DLD1 (cell line): Measurements from ENCODE around the gene NPTXR.
"Not testable (repeated sequence)": the region's sequence is repeated elsewhere in the genome, so short reads cannot be mapped to it uniquely, and the experiment has no call there.

Experiments
- in situ Hi-C: cut with HindIII; loops from 2 replicates; pipeline ENCODE4 v1.10.0; 2017; ENCODE audit warnings: low sequenced_read_pairs

The NPTXR gene

DNA sequence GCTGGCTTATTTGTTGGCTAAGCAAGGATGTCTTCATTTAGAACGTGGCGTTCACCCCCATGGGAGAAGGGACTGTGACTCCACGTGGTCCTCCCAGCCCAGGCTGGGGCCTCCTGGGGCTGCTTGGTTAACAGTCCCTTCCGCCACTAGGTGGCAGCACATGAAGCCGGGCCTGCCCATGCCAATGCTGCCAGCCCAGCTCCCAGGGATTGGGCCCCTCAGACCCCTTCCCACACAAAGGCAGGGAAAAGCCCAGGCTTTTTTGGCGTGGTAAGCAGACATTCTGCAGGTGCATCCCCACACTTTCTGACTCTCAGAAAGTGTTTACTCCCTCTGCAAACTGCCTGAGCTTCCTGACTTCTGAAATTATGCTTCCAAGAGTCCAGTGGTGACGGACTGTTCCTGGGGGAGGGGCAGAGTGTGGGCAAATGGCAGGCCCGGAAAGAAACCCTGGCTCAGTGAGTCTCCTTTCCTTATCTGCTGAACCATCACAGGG lies 25.1 kb upstream of the NPTXR start:
- in situ Hi-C loops = no loop called here

DNA sequence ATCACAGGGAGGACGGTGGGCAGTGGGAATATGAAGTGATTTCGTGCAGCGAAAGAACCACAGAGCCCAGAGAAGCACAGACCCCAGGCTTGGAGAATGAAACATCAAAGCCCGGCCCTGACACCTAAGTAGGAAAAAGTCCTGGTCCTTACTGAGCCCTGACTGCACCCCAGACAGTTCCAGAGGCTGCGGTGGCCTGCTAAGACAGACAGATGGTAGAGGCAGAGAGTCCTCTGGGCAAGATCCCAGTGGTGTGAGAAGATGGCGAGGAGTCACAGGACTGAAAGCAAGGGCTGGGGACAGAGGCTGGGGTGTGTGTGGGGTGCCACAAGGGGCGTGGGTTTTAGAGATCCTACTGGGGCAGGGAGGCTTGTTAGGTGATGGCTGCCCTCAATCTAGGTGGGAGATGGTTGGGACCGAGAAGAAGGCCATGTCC lies 24.5 kb upstream of the NPTXR start:
- in situ Hi-C loops = no loop called here

DNA sequence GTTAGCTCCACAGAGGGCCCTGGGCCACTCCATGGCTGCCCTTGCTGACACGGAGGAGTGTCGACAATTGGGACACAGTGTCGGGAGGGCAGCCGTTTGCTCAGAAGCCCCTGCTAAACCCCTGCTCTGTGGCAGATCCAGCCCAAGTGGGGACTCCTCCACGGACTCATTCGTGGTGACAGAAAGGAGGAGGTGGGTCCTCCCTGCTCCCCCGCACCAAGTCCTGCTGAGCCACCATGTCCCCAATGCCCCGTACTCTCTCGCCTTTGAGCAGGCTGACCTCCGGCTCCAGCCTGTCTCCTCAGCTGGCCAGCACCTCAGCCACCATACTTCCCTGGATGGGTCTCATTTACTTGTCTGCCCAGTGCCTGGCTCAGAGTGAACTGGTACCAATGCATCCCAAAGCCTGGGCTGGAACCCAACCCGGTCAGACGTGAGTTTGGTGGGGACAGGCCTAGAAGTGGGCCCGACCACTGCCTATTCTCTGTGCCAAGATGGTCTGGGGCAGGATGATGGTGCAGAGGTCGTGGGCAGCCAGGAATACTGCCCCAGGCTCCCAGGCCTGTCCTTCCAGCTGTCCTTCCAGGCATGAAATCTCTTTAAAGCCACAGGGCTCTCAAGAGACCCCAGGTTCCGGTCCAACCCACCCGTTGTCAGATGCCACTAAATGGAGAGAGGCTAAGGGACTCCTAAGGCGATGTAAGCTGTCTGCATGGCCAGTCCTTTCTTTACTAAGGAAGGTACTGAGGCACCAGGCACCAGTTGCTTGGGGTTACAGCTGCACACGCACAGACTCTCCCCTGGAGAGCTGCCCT lies 23.9 kb upstream of the NPTXR start:
- in situ Hi-C loops = no loop called here

DNA sequence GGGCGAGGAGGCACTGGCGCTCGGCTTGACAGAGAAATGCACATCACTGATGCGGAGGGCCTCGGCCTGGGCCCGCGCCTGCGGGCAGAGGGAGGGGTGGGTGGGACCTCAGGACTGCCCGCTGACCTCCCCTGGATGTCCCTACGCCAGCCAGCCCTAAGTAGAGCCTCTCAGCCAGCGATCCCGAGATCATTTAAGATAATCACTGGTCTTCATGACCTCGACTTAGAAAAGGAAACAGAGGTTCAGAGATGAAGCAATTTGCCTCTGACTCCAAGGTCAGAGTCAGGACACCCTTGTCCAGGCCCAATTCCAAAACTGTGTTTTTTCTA lies 23.3 kb upstream of the NPTXR start:
- in situ Hi-C loops = no loop called here

- in situ Hi-C loops = no loop called here
Measured at GRCh38 chr22:38866399-38867123, 22.7 kb upstream of the NPTXR start.

DNA sequence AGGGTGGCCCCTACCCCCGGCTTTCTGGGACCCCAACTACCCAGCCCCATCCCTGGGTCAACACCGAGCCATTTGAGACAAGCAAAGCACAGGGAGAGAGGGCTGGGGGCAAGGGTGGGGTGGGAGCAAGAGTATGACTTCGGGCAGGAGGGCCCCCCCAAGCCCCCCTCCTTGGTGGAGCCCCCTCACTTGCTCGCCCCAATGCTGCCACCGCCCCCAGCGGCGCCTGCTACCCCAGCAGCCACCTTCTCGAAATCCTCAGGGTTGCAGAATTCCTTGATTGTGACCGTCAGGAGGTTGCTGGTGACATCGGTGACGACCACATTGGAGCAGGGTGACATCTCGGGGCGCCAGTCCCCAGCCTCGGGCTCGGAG lies 22.2 kb upstream of the NPTXR start:
- in situ Hi-C loops = no loop called here

DNA sequence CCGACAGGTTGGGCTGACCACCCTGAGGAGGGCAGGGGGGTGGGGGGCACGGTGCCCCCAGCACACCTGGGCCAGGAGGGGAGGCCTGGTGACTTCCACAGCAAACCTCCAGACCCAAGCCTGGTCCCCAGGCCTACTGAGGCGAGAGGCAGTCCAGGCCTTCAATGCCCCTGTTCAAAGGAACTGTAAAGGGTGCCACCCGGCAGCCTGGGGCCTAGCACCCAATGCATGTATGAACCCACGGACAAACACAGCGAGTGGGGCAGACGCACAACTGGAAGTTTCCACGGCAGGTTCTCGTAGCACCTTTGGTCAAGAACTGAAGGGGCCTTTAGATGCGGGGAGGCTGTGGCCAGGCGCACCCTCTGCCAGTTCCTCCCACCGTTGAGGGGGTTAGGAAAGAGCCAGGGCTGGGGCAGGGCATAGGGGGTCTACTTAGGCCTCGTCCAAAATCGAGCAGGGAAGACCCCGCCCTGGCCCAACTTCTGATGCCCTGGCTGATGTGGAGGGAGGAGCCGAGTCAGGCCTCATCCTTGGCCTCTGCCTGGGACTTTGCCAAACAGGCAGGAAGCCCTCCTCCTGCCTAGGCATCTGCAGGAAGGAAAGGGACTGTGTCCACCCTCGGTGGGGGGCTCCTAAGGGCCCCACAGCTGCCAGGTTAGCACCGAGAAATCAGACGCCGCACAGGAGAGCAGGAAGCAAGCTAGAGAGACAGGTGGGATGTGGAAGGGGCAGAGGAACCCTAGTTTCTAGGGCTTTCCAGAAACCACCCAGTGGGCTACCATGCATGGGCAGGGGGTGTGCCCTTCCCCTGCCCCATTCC lies 21.6 kb upstream of the NPTXR start:
- in situ Hi-C loops = no loop called here

GRCh38 chr22:38864361-38865191 lies 20.7 kb upstream of the NPTXR start:
- in situ Hi-C loops = no loop called here

DNA sequence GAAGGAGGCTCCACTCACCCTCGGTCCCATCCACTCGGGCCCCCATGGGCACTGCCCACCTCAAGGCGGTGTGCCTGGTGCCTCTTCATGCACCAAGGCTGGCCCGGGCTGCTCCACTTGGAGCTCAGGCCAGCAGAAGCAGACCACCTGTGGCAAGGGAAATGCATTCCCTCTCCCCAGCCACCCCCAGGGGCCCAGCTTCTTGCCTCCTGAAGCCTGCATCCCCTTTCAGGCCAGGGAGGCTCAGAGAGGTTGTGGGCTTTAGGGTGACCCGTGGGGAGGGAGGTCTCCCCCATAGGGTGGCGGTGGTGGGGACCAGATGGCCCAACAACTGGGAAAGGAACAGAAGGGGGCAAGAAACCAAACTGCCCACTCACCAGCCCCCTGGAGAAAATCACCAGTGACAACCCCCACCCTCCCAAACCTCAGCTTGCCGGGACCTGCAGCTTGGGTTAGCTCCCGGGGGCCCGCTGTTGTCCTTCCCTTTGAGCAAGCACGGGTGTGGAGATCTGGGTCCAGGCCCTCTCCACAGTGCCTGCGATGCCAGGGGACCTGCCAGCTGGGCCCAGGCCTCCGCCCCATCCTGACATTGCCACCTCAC lies 19.8 kb upstream of the NPTXR start:
- in situ Hi-C loops = no loop called here

GRCh38 chr22:38862375-38863329 lies 18.8 kb upstream of the NPTXR start:
- in situ Hi-C loops = no loop called here

- in situ Hi-C loops = no loop called here
Measured at GRCh38 chr22:38861927-38862326, 18.1 kb upstream of the NPTXR start.

DNA sequence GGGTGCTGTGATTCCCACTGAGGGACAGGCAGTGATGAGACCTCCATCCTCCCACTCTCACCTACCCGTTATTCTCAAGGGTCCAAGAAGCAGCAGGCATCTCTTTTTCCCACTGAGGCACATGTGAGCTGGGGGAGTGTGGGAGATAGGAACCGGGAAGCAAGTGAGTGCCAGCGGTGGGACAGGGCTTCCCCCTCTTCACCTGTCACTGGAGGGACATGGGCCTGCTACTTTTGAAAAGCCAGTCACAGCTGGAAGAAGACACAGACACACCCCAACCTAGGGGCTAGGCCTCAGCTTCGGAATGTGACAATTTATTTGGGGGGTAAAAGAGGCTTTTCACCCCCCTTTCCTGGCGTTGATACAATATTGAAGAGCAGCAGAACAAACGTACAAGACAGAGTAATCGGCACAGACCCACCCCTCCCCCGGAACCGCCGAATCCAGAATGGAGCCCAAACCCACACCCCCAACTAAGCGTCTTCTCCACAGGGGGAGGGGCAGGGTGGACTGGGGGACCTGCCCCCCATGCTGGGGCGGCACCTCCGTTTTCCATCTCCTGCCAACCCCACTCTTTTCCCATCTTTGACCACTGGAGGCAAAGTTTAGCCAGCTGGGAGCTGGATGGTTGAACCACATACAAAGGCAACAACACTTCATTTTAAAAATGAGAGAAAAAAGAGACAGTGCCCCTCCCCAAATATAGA lies 17.5 kb upstream of the NPTXR start:
- in situ Hi-C loops = no loop called here

- in situ Hi-C loops = no loop called here
Measured at GRCh38 chr22:38860283-38861169, 16.7 kb upstream of the NPTXR start.

GRCh38 chr22:38859581-38860282 lies 15.9 kb upstream of the NPTXR start:
- in situ Hi-C loops = no loop called here

GRCh38 chr22:38858492-38858891 lies 14.7 kb upstream of the NPTXR start:
- in situ Hi-C loops = no loop called here

- in situ Hi-C loops = not testable (repeated sequence)
Measured at GRCh38 chr22:38854476-38854875, 10.6 kb upstream of the NPTXR start.

GRCh38 chr22:38853883-38854282 lies 10.1 kb upstream of the NPTXR start:
- in situ Hi-C loops = not testable (repeated sequence)
